HG03521 (cell line): ENCODE measurements around the gene SNCG.

Experiments used
- ATAC-seq: cut with Tn5 transposase; IDR thresholded peaks from one replicate; pipeline ENCODE4 v1.9.1; 2021; ENCODE audit warnings: mild to moderate bottlenecking, moderate library complexity; ENCODE audit not compliant: unreplicated experiment

Gene SNCG

DNA sequence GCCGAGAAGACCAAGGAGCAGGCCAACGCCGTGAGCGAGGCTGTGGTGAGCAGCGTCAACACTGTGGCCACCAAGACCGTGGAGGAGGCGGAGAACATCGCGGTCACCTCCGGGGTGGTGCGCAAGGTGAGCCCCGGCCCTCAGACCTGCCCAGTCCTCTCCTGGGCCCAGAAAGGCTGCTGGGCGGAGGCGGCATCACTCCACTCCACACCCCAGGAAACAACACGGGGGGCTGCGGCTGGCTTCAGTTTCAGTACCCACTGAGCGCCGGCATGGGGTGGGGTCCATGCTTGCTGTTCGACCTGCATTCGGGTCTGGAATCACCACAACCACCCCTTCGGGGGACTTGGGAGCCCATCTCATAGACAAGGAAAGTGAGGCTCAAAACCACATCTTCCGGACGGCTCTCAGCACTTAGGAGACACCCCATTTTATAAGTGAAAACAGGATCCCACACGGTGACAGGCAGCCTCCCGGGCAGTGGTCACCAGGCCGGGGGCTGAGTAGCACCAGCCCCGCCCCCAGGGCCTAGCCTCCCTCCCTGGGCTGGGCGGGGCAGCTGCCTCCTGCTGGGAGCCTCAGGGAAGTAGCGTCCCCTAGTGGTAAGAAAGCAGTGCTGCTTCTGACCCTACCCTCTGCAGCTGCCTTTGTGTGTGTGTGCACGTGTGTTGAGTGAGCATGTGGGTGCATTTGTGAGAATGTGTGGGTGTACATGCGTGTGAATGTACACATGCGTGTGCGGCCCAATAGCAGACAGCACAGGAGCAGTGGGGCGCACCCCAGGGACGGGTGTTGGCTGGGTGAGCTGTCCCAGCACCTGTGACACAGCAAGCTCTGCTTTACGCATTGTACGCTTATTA lies 1.8 kb downstream of the SNCG start:
- ATAC-seq: peak; percentile 63

DNA sequence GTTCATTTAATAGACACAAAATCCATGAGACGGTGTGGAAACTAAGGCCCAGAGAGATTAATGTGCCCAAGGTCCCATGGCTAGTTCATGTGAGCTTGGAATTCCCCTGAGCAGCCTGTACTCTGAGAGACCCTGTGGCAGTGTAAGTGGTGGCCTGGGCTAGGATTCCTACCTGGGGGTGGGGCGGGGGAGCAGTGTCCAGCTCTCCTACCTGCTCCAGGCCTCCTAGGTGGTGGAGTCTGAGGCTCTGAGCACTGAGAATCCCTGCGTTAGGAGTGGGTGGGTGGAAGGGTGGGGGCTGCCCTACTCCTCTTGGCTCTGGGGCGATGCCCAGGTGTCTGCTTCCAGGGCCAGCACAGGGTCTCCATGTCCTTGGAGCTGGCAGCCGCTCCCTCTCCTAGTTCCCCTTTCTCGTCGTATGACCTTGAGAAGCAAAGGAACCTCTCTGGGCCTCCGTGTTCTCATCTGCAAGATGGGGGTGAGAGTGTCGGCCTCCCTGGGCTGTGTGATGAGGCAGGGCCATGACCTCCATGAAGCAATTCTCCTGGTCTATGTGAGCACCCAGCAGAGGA lies 2.5 kb downstream of the SNCG start:
- no peak for ATAC-seq

DNA sequence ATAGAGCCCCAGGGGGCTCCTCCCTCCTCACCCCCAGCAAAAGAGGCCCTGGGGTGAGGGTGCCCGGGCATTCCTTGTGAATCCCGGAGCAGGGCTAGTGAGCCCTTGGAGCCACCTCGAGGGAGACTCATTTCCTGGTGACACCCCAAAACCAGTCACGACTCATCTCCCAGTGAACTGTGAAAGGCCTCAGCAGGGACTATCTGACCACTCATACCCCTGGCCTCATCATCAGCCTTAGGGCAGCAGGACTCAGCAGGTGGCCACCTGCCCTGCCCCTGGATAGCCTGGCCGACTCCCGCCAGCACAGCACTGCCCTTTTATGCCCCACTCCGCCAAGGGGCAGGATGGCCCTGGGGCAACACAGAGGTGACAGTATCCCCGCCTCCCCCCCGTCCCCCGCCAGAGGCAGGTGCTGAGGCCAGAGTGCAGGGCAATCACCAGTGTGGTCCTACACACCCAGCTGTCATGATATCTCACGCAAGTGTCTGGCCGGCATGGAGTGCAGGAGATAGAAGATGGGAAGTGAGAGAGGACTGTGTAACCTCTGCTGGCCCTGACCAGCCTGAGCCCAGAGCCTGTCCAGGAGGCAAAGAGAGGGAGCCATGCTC lies 3.2 kb downstream of the SNCG start:
- ATAC-seq: no peak

DNA sequence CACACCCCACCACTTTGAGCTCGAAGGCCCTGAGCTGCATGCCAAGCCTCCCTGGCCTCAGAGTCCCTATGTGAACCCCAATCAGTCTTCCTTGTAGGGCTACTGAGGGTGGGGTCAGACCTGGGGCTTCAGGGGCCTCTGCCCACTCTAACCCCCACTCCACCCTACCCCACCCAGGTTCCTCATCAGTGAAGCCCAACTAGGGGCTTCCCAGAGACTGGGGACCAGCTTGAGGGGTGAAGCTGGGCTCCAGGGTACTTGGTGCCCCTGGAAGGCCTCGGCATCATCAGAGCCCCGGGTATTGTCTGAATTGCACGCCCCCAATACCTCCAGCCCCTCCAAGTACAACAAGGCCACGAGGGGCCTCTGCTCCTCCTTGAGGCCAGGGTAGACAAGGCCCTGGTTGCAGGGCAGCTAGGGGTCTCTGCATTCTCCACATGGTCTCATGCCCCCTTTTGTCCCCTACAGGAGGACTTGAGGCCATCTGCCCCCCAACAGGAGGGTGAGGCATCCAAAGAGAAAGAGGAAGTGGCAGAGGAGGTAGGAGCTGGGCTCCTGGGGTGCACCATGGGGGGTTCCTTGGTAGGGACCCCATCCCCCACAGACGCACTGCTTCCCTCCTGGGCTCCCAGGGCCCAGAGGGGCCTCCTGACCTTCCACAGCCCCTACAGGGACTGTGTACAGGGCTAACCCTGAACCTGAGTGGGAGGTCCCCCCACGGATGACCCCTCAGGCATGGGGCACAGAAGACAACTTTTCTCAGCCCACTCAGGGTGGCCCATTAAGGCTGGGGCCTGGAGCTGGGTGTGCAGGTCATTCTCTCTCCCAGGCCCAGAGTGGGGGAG lies 4.0 kb downstream of the SNCG start:
- no peak for ATAC-seq

DNA sequence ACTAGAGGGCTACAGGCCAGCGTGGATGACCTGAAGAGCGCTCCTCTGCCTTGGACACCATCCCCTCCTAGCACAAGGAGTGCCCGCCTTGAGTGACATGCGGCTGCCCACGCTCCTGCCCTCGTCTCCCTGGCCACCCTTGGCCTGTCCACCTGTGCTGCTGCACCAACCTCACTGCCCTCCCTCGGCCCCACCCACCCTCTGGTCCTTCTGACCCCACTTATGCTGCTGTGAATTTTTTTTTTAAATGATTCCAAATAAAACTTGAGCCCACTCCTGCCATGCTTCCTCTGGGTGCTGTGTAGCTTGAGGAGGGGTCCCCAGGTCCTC lies 4.5 kb downstream of the SNCG start:
- no peak for ATAC-seq

DNA sequence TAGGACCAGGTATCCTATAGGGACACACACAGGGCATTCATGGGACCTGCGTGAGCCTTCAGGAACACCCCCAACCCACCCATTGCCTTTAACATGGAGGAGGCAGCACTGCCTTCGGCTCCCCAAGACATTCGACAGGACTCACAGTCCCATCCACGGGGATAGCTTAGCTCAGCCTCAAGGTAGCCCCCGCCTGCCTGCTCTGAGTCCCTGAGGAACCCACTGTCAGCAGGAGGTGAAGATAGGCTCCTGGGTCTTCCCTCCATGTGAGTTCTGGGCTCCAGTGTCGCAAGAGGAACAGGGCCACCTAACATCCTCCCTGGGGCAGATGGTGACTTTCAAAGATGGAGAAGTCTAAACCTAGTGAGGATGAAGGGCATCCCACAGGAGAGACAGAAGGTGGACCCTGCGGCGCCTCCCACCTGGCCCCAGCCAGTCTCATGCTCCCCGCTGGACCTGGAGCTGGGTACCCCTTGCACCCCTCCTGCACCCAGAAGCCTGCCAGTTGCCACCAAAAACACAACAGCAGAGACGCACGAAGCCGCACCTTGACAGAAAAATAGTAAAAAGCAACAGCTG lies 5.0 kb downstream of the SNCG start:
- no peak for ATAC-seq

DNA sequence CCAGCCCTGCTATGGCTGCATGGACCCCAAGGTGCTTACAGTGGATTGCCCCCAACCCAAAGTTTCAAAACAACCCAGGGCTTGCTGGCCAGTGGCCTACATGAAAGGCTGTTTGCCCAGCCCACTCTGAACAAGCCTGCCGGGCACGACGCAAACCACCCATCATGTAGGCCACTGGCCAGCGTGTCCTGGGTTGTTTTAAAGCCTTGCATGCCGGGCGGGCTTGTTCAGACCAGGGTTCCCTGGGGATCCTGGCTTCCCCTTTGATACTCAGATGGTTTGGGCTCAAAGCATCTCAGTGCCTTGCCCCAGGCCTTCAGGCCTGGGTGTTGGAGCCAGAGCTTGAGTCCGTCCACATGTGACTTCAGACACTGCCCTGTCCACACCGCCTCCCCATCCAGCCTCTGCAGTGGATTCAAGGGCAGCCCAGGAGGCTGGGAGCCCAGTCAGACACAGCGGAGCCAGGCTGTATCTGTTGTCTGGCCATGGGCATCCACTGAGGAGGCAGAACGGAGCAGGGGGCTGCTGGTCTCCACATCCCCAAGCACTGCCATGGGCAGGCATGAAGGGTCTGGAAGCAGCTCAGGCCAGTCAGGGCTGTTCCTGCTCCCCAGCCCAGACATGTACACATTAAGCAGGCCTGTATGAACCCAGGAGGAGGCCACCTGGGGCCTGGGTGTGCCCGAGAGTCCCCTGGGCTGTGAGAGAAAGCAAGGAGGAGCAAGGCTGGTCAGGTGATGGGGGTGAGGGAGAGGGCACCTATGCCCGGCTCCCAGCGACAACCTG lies 5.9 kb downstream of the SNCG start:
- ATAC-seq: no peak

DNA sequence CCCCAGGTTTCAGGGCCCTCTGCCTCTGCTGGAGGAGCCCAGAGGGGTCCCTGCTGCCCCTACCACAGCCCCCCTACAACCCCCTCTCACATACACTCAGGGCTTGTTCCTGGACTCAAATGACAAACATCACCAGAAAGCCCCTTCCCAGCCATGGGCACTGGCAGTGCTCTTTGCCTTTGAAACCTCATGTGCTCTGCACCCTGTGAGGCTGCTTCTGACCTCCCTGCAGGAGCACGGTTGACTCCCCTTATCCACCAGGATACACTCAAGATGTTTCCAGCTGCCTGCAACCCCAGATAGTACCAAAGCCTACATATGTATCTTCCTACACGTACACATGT lies 6.4 kb downstream of the SNCG start:
- no peak for ATAC-seq

DNA sequence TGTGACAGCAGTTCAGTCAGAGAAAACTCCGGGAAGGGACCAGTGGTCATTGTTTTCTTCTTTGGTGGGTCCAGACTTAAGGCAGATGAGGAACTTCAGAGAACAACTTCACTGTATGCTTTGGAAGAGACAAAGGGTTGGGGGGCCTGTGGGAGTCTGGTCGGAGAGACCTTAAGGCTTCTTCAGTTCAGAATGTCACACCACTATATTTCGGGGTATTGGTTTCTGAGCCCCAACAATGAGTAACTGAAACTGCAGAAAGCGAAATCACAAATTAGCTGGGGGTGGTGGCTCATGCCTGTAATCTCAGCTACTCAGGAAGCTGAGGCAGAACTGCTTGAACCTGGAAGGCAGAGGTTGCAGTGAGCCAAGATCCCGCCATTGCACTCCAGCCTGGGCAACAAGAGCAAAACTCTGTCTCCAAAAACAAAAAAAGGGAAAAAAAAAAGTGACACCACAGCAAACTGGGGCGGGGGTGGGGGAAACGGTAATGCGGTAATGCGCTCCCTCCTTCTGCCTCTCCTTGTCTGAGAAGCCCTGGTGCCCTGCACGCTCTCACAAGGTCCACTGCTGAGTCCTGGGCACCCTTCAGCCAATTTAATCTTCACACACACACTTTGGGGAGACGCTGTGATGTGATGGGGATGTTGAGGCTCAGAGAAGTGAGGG lies 7.7 kb downstream of the SNCG start:
- ATAC-seq: no peak

DNA sequence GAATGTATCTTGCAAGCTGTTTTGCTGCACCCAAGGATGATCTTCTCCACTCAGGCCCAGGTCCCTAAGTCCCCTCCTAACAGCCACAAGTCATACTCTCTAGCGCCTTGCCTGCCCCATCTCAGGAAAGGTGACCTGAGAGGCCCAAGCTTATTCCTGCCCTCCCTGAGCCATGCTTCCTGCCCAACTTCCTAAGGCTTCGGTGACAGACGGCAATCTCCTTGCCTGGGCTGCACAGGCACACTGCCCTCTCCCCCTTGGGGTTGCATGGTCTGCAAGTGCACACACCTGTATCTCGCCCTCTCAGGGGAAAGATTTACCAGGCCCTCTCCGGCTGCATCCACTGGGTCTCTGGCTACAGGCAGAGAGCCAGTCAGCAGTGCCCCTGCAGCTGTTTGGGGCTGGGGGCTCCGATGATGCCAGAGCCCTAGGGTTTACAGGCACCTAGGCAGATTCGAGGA lies 9.1 kb downstream of the SNCG start:
- ATAC-seq: no peak

DNA sequence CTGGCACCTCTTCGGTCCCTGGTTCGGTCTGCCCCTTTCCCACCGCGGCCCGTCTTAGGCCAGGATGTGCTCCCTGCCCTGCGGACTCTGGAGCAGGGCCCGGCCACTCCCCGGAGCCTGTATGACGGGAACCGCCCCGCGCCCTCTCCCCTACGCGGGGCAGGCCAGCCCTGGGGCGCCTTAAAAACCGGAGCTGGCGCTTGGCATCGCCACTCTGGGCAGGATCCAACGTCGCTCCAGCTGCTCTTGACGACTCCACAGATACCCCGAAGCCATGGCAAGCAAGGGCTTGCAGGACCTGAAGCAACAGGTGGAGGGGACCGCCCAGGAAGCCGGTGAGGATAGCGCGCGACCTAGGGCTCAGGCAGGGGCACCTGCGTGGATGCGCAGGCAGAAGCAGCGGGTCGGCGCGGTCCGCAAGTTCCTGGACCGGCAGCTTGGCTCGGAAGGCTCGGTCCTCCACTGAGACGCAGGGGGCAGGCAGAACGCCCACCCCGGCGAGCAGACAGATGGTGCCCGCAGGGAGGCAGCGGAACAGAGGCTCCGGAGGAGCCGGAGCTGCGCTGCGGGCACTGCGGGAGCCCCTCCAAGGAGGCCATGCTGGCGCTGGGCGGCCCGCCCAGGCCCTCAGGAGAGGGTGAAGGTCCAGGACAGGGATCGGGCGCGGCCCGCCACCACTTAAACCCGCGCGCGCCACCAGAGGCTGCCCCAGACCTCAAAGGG lies 10.0 kb downstream of the SNCG start, which contains the start of gene ADIRF:
TSS of gene ADIRF (plus strand) at position 212 of the 723 bp plus-strand sequence. CDS start at position 275, 63 bp downstream.
- ATAC-seq: no peak

DNA sequence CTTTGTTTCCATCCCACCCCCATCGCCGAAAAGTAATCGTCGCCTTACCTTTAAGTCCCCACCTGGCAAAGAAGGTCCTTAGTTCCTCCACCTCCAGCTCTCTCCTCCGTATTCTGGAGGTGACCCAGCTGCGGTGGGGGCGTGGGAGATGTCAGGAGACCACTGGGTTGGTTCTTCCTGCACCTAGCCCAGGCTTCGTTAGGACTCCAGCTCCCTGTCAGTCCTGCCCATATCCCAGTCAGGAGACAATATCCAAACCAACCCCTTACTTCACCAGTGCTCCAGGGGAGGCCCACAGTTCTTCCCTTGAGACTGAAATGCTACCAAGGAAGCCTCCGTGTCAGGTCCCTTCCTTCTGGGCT lies 10.6 kb downstream of the SNCG start:
- no peak for ATAC-seq

DNA sequence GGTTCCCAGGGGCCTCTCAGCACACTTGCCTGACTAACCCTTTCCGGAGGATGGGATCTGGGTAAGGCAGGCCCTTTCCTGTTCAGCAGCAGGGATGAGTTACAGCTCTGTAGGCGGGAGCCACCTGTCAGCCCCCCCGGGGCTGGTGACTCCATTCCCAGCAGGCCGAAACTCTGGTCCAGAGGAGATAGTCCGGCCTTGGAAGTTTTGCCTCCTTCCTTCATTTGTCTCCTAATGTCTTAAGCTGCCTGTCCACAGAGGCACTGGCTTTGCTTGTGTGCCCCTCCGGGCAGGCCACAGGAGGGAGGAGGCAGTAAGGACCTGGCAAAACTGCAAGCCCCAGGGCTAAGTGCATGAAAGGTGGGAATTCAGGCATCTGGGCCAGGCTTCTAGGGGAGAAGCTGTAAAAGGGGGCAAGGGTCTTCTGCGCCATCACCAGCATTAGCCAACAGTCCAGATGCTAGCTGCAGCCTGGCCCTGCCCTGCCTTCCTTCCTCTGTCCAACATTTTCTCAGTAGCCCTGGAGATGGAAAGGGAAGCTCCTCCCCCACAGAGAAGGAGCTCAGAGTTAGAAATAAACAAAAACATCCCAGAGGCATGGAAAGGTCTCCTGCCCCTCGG lies 11.1 kb downstream of the SNCG start:
- ATAC-seq: no peak

DNA sequence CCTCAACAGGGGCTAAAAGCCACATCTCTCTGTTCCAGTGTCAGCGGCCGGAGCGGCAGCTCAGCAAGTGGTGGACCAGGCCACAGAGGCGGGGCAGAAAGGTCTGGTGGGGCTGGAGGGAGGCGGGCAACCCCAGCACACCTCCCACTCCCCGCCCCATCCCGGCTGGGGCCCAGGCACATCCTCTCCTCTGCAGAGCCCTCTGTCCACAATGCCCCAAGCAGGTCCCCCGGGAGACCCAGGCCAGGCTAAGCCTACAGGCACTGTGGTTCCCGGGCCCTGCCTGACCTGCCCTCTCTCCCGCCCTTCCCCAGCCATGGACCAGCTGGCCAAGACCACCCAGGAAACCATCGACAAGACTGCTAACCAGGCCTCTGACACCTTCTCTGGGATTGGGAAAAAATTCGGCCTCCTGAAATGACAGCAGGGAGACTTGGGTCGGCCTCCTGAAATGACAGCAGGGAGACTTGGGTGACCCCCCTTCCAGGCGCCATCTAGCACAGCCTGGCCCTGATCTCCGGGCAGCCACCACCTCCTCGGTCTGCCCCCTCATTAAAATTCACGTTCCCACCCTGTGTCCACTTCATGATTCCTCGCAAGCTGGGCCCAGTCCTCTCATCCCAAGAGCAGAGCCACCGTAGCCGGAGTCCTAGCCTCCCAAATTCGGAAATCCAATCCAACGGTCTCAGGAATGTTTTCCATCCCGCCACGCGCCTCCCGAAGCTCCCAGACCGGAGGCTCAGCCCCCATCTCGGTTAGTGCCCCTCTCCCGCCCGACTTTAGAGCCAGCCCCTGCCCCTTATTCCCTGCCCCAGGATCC lies 12.0 kb downstream of the SNCG start:
- no peak for ATAC-seq

DNA sequence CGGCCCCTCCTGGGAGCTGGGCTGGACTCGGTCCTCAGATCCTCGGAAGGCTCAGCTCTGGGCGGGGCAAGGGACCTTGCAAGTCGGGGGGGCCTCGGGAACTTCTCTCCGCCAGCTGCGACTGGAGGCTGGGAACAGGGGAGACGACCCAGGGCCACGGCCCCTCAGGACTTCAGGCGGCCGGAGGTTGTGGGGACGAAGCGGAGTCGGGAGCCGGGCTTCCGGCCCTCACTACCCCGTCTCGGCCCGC lies 12.5 kb downstream of the SNCG start:
- no peak for ATAC-seq

DNA sequence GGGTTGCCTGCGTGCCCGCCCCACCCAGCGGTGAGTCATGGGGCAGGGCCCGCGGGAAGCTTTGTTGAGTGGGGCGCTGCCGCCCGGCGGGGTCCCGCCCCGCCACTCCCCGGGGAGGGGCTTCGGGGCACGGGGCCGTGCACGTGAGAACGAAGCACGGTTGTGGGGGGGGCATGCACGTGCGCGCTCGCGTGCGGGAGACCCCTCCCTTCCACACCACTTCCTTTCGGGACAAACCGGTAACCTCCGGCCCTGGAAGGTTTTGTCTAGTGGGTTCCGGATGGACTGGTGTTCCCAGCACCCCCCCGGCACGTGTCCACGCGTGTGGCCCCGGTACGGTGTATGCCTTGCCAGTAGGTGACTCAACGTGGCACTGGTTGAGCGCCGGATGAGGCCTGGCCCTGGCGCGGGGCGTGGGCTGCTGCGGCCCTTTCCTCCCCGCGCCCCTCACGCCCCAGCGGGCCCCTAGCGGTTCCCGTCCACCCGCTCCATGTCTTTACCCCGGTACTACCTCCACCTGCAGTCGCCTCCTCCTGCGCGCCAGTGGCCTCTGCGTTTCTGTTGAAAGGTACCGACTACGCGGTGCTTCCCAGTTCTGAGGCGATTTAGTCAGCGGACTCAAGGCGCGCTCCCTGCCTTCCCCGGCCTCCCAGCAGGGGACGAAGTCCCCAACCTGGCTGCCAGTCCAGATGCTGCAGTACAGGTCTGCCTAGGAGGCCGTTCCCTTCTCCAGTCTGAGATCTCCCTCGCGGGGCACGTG lies 13.0 kb downstream of the SNCG start:
- peak; percentile 67 for ATAC-seq

DNA sequence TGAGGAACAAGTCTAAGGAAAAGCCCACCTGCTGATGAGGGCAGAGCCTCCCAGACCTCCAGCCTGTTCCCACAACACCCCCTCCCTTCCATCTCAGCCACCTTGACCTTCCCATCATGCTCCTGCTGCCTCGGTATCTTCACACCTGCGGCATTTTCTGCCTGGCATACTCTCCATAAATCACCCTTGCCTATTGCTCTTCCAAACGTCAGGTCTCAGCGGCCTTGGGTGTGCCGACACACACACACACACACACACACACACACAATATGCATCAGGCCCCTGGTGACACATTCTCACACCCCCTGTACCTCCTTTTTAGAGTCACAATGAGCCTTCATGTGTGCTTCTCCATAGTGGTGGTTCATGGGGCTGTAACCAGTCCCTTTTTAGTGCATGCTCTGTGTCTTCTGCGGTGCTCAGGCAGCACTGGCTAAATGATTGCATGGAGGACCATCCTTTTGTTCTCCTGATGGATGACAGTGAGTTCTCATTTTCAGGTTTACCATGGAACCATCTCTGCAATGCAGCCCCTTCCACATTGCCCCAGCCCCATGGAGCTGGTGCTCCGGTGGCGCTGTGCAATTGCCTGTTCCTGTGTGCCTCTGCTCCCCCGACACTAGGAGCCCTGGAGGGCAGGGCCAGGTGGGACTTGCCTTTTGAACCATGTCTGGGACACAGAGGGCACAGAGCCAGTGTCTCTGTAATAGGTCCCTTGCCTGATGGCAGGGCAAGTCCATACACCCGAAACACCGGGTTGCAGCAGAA lies 14.4 kb downstream of the SNCG start:
- ATAC-seq: no peak
